Calu3 (cell line): Measurements from ENCODE around the gene SLC30A1. TPM values are rescaled to one million over a fixed set of nuclear protein-coding genes. Genes with fewer than 3 reads are reported as not detected.

Experiments
- BruUV-seq: library from RNA; stranded (reverse); fragments of 400-500 nt; replicated peaks from 2 replicates; lab custom pipeline; 2021; lab: Mats Ljungman, UMichigan
- CTCF ChIA-PET: fragments of 300-600 bp; sonication (Branson Sonifier 250); formaldehyde crosslinking; loops from one replicate; lab custom pipeline; 2022; ENCODE audit warnings: antibody characterized with exemption; lab: Charles Lee
- DNase-seq: peaks from one replicate; pipeline ENCODE4 v3.0.0; 2022
- H3K27ac Mint-ChIP-seq: one replicate; pipeline ENCODE4 v1.8.0; 2022; ENCODE audit warnings: mixed read lengths; ENCODE audit not compliant: unreplicated experiment
- H3K27me3 Mint-ChIP-seq: one replicate; pipeline ENCODE4 v1.8.0; 2022; ENCODE audit warnings: mixed read lengths; ENCODE audit not compliant: unreplicated experiment
- H3K36me3 Mint-ChIP-seq: one replicate; pipeline ENCODE4 v1.8.0; 2022; ENCODE audit warnings: mild to moderate bottlenecking, moderate library complexity, mixed read lengths; ENCODE audit not compliant: insufficient read depth, unreplicated experiment
- H3K4me1 Mint-ChIP-seq: one replicate; pipeline ENCODE4 v1.8.0; 2022; ENCODE audit warnings: mild to moderate bottlenecking, low read depth, mixed read lengths; ENCODE audit not compliant: unreplicated experiment
- H3K4me3 Mint-ChIP-seq: one replicate; pipeline ENCODE4 v1.8.0; 2022; ENCODE audit warnings: mild to moderate bottlenecking, low read depth, moderate library complexity, mixed read lengths; ENCODE audit not compliant: unreplicated experiment
- H3K9me3 Mint-ChIP-seq: one replicate; pipeline ENCODE4 v1.8.0; 2022; ENCODE audit warnings: low read depth, mixed read lengths; ENCODE audit not compliant: unreplicated experiment
- CTCF ChIP-seq: fragments of 200-600 bp; IDR thresholded peaks from one replicate; pipeline ENCODE4 v1.8.0; 2022; ENCODE audit warnings: antibody characterized with exemption; ENCODE audit not compliant: unreplicated experiment
- intact Hi-C: fragments of 100-400 bp; cut with micrococcal nuclease; formaldehyde crosslinking; loops from one replicate; pipeline ENCODE4 v1.10.0; 2022; ENCODE audit not compliant: unreplicated experiment
- total RNA-seq: library from RNA; stranded (reverse); gene quantifications from 2 replicates; pipeline ENCODE4 v1.2.3, GENCODE V29; 2022

SLC30A1 gene
- total RNA-seq, 1 experiment from 2014 or later = 15.5 TPM

GRCh38 chr1:211529453-211529852 lies 49.5 kb downstream of the SLC30A1 start:
- H3K27me3 Mint-ChIP-seq = peaks cover 8% of the 10 kb centered on the region
- CTCF ChIA-PET = no interaction called here
- no peak for TF ChIP-seq CTCF

GRCh38 chr1:211529011-211529410 lies 50.0 kb downstream of the SLC30A1 start:
- Mint-ChIP-seq H3K4me1 (no peaks in the 10 kb centered on the region), H3K27me3 (peaks cover 8% of the 10 kb centered on the region), H3K9me3 (no peaks in the 10 kb centered on the region), H3K4me3 (no peak overlapping the region), H3K27ac (no peak overlapping the region), H3K36me3 (no peaks in the 10 kb centered on the region)
- TF ChIP-seq CTCF = no peak
- DNase-seq = no peak
- CTCF ChIA-PET = no interaction called here
- BruUV-seq = no TSS peak
- intact Hi-C loops = no loop called here

More at GRCh38 chr1:211529453-211529852, 49.5 kb downstream of the SLC30A1 start:
- H3K27ac Mint-ChIP-seq = no peak overlapping the region
- H3K4me1 Mint-ChIP-seq = no peaks in the 10 kb centered on the region
- intact Hi-C loops = no loop called here
- no TSS peak for BruUV-seq
- no peaks in the 10 kb centered on the region for H3K9me3 Mint-ChIP-seq
- H3K36me3 Mint-ChIP-seq = no peaks in the 10 kb centered on the region
- no peak for DNase-seq
- no peak overlapping the region for H3K4me3 Mint-ChIP-seq

- Mint-ChIP-seq H3K4me3 (no peak overlapping the region), H3K4me1 (no peaks in the 10 kb centered on the region), H3K36me3 (no peaks in the 10 kb centered on the region), H3K9me3 (no peaks in the 10 kb centered on the region), H3K27me3 (peaks cover 8% of the 10 kb centered on the region), H3K27ac (no peak overlapping the region)
- BruUV-seq = no TSS peak
- DNase-seq = no peak
- CTCF ChIA-PET = interaction anchor here (1.7 kb wide), 1 partner anchor 12 kb away, joined by 10 read pairs; no protein-coding TSS in a partner anchor
- TF ChIP-seq CTCF = no peak
- intact Hi-C loops = no loop called here
Observed at GRCh38 chr1:211527888-211528287, 51.1 kb downstream of the SLC30A1 start.

GRCh38 chr1:211527006-211527405 lies 52.0 kb downstream of the SLC30A1 start:
- Mint-ChIP-seq H3K27ac (no peak overlapping the region), H3K4me1 (no peaks in the 10 kb centered on the region), H3K27me3 (peaks cover 8% of the 10 kb centered on the region), H3K36me3 (no peaks in the 10 kb centered on the region), H3K4me3 (no peak overlapping the region), H3K9me3 (no peaks in the 10 kb centered on the region)
- no peak for DNase-seq
- CTCF ChIA-PET = interaction anchor here (1.7 kb wide), 1 partner anchor 11 kb away, joined by 10 read pairs; no protein-coding TSS in a partner anchor
- intact Hi-C loops = no loop called here
- no TSS peak for BruUV-seq
- no peak for TF ChIP-seq CTCF
